Uterine smooth muscle cell (primary cell): ENCODE data around the gene METTL4. TPM values are rescaled to one million over a fixed set of nuclear protein-coding genes. Genes with fewer than 3 reads are reported as not detected.

Source experiments
- total RNA-seq: library from RNA; depleted of rRNA; stranded (reverse); fragments of >200 nt; gene quantifications from 2 replicates; pipeline ENCODE4 v1.2.3, GENCODE V29; 2014

The METTL4 gene
- 10.7 and 11.8 TPM in 2 replicates for total RNA-seq

GRCh38 chr18:2571200-2572170 lies at the start of gene METTL4, which contains the start of gene NDC80:
Gene METTL4, minus strand, starts transcription at chr18:2571505. Its CDS starts 4,289 bp downstream, at chr18:2567216.
Gene NDC80, plus strand, starts transcription at chr18:2571557. Its CDS starts 1,429 bp downstream, at chr18:2572986.

Other genes with a start within 250 kb of the METTL4 start
- 17.2 and 64.5 TPM in 2 replicates for gene NDC80, start 52 bp upstream of the METTL4 start, total RNA-seq
- gene SMCHD1, start 84.2 kb upstream of the METTL4 start, total RNA-seq: 96.5 and 104 TPM in 2 replicates